NCI-H1417 treated with DMSO at 0.1 percent for 48 hours (cell line): ENCODE measurements around the gene SCARB1.

Experiments used
- DNase-seq: peaks from one replicate; lab custom pipeline; 2025; lab: John Stamatoyannopoulos, UW

SCARB1 gene

DNA sequence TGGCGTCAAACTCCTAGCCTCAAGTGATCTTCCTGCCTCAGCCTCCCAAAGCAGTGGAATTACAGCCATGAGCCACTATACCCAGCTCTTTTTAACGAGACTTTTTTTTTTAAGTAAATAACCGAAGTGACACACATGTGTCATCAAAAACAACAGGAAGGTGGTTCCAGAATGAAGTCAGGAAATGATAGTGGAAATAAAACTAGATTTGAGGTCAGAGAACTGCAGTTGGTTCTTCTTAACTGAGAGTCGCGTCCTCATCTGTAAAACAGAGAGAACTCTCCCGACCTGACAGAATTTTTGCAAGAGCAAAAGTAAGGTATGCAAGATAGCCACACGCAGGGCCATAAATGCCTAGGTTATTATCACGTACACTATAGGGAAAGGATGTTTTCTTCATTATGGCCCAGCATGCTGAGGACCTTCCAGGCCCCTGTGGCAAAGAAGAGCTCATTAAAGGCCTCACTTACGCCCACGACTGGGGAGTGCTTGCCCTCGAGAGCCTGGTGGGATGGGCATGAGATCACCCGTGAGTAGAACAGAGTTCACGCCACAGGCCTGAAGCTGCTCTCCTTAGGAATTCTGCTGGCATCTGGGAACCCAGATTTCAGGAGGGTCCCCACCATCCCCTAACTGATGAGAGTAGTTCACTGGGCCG lies 67.2 kb downstream of the SCARB1 start:
- DNase-seq = no peak

DNA sequence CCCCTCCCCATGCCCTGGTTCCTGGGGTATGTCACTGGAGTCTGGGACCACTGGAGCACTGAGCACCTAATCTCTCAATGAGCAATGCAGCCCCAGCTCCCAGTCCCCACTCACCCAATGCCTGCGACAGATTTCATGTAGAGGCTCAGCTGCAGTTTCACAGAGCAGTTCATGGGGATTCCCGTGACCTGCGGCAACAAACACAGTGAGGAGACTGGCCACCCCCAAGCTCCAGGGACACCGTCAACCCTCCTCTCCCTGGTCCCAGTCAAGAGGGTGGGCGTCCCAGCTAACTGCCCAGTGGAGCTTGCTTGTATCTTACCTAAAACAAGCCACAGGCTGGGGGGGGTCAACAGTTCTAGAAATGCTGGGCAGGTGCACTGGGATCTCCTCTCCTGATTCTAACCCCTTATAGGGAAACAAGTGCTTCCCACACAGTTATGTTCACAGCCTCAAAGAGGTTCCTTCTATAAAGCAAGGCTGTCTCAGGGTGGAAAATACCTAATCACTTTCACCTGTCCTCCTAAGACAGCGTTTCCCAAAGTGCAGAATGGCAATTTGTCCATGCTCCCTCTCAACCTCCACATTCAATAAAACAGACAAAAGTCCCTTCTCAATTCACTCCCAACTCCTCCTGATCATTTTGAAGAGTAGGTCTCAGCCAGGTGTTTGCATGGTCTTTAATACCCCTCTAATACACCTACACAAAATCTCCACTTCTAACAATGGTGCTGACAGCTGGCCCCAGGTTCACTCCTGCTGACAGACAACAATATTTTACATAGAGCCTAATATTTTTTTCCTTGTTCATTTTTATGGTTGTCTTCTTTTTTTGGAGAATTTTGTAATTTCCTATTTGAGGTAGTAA lies 68.3 kb downstream of the SCARB1 start:
- DNase-seq = no peak

GRCh38 chr12:124792961-124793441 lies 70.7 kb downstream of the SCARB1 start:
- no peak for DNase-seq

- DNase-seq = no peak
Measured at GRCh38 chr12:124792156-124792555, 71.5 kb downstream of the SCARB1 start.

GRCh38 chr12:124790650-124791400 lies 72.8 kb downstream of the SCARB1 start:
- DNase-seq = no peak

DNA sequence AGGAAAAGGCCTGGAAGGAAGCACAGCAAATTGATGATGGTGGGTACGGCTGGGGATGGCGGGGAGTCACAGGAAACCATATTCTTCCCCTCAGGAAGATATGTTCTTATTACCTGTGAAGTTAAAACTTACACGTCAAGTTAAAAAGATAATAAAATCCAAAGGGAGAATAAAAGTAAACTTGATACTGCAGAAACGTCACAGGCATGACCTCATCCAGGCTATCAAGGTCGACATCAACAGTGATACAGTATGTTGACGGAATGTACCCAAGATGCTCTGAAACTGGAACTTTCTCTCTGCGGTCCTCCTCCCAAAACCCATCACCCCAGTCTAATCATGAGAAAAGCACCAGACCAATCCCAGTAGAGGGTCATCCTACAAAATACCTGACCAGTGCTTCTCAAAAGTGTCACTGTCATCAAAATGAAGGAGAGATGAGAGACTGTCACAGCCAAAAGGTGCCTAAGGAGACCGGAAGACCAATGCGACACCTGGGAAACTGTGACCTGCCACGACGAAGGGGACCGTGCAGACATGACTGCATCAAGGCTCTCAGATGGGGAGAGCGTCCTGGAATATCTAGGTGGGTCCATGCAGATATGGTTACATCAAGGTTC lies 74.6 kb downstream of the SCARB1 start:
- no peak for DNase-seq

GRCh38 chr12:124786061-124786964 lies 77.4 kb downstream of the SCARB1 start:
- DNase-seq = peak; percentile 74

GRCh38 chr12:124784871-124785572 lies 78.6 kb downstream of the SCARB1 start:
- no peak for DNase-seq

- no peak for DNase-seq
Measured at GRCh38 chr12:124783087-124783486, 80.6 kb downstream of the SCARB1 start.

DNA sequence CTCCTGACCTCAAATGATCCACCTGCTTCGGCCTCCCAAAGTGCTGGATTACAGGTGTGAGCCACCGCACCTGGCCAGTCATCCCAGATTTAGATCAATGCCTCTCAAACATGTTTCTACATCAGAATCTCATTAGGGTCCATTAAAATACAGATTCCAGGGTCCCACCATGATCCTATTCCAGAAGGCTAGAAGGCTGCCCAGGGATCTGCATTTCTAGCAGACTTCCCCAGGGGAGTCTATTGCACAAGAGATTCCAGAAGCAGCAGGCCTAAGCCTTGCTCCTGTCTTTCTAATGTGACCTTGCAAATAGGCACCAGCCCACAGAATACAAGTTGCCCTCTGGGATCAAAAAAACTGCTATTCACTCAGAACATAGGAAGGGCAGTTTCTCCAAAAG lies 81.5 kb downstream of the SCARB1 start:
- DNase-seq = no peak

DNA sequence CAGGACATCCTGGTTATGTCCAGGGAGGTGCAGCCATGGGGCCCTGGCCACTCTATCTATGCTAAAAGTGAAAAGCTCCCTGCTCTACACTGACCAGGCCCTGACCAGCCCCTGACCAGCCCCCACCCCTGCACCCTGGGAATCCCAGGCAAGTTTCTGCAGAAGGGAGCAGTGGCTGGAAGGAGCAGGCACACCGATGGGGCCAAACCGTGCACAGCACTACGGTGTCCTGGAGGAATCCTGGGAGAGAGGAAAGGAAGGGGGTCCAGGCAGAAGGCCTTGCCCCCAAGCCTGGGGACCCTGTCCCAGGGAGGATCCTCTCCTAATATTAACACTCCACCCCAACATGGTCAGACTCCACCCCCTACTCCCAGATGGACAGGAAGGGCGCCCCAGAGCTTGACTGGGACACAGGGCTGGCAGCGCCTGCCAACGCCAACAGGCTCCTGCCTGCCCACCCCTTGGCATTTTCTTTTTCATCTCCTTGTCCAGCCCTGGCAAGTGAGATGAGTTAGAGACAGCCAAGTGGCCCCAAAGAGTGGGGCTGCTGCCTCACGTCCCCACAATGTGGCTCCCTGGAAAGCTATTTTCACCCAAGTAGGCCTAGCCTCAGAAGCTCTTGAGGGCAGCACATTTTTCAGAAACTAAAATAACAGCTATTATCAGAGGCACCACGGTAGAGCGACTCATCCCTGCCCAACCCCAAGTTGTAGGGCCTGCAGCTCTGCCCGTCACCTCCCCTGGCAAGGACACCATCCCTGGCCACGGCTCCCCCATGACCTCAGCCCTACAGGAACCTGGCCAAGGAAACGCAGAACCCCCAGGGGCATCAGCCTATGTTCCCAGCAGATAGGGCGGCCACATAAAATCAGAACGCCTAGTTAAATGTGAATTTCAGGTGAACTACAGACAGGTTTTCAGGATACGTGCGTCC lies 82.6 kb downstream of the SCARB1 start:
- no peak for DNase-seq

GRCh38 chr12:124780336-124780735 lies 83.3 kb downstream of the SCARB1 start:
- no peak for DNase-seq

DNA sequence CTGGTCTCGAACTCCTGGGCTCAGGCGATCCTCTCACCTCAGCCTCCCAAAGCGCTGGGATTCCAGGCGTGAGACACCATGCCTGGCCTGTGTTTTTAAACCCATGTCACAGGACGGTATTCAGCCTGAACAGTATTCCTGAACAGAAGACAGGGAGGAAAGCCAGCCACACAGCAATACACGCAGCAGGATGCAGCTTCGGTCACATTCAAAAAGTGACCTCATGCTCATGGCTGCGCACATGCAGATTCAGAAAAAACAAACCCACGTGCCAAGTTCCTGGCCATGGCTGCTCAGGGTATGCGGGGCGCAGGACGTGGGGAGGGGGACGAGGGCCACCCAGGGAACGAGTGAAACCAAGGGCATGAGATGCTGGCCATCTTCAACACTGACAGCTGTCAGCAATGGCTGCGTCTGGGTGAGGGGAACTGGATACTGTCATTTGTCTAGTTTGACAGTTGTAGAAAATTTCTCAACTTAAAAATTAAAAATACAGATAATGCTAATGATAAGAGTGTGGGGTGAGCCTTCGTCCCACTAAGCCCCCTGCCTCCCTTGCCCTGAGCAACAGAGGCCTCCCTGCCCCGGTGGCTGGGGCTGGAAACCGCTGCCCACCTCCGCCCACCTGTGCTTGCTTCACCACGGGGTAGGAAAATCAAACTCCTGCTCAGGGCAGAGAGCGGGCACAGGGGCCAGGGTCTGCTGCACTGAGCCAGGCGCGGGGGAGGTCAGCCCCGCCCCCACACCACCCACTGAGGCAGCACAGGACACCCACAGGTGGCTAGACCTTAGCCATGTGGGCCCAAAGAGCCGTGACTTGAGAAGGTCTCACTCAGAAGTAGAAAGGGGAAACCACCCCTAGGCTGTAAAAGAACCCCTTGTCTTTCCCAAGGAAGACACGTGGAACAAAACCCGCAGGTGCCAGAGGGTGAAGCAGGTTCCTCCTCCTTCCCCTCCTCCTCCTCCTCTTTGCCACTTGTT lies 84.2 kb downstream of the SCARB1 start:
- DNase-seq = no peak

DNA sequence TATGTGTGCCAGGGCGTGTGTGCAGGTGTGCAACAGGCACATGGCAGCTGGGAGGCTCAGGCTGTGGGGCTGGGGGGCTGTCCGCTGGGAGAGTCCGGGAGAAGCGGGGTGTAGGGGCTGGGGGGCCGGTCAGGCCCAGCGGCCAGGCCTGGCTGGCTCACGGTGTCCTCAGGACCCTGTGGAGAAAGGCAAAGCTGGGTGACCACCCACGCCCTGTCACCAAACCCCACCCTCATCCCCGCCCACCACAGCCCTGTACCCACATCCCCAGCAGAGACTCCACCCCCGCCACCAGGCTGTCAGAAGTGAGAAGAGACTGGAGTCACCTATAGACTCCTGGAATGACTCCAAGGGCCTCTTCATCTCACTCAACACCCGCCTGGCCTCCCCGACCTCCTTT lies 85.3 kb downstream of the SCARB1 start:
- no peak for DNase-seq

DNA sequence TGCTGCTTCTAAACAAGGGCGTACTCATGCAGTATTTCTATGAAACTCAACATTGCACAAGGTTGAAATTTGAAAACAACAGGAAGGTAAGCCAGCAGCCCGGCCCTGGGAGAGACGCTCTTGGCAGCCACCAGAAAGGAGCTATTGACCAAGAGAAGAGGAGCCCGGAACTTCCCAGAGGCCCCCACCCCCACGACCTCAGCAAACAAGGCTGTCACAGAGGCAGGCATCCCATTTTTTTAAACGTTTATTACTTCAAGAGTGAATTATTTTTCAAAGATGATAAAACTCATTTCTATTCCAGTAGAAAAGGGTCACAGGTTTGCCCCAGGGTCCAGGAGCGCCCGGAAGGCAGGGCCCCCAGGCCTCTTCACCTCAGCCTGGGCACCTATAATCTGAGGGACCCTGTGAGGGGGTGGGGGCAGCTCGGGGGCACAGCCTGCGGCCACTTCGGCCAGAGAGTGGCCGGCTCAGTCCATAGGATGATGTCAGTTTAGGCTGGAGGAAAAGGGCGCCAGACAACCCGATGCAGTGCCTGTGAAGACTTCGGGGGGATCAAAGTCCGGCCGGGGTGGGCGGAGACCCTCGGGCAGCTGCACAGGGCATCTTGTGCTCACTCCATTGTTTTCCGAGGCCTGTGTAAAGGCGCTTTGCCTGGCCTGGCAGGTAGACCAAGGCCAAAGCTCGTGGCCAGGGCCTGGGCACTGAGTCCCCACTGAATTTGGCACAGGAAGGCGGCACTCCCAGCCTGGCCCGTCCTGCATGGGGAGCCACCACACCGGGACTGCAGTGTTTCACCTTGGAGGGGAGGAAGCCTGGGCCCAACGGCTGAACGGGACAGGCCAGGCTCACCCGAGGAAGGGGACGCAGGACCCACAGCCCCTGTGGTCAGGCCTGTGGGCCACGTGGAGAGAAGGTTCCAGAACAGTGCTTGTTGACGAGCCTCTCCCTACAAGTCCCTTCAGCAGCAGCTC lies 86.0 kb downstream of the SCARB1 start:
- no peak for DNase-seq

GRCh38 chr12:124776125-124776513 lies 87.5 kb downstream of the SCARB1 start:
- DNase-seq = no peak
